MM.1S (cell line): ENCODE data around the gene RNF26.

Experiments
- EZH2 ChIP-seq: fragments of 300-600 bp; sonication (generic); optimal IDR thresholded peaks from 2 replicates; pipeline ENCODE3; 2017; ENCODE audit warnings: low read depth, mild to moderate bottlenecking, antibody characterized with exemption, low read length, mixed read lengths
- EZH2phosphoT487 ChIP-seq: fragments of 300-600 bp; sonication (generic); IDR thresholded peaks from 2 replicates; pipeline ENCODE4 v1.6.1; 2018; ENCODE audit warnings: antibody characterized with exemption, low read length
- TF ChIP-seq, protein P1 (sequence below): fragments of 300-600 bp; sonication (generic); IDR thresholded peaks from 2 replicates; pipeline ENCODE4 v1.5.1; 2016; ENCODE audit warnings: antibody characterized with exemption, low read length, mixed read lengths

DNA sequence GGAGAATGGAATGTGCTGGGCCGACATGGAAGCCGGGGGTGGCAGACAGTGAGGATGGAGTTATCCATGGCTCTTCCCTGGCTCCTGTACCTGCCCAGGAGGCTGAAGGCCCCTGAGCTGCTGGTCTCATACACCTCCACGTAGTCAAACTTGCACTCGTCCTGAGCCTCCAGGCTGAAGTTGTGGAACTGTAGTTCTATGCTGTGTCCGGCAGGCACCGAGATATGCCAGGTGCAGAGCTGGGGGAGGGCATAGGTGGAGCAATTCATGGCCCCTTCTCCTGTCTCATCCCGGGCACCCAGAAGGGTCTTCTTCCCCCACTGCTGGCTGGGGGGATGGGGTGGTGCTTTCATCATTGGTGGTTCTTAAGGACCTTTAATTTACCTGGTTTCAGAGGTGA is 9.4 kb downstream of the RNF26 start:
- TF ChIP-seq, protein P1, sequence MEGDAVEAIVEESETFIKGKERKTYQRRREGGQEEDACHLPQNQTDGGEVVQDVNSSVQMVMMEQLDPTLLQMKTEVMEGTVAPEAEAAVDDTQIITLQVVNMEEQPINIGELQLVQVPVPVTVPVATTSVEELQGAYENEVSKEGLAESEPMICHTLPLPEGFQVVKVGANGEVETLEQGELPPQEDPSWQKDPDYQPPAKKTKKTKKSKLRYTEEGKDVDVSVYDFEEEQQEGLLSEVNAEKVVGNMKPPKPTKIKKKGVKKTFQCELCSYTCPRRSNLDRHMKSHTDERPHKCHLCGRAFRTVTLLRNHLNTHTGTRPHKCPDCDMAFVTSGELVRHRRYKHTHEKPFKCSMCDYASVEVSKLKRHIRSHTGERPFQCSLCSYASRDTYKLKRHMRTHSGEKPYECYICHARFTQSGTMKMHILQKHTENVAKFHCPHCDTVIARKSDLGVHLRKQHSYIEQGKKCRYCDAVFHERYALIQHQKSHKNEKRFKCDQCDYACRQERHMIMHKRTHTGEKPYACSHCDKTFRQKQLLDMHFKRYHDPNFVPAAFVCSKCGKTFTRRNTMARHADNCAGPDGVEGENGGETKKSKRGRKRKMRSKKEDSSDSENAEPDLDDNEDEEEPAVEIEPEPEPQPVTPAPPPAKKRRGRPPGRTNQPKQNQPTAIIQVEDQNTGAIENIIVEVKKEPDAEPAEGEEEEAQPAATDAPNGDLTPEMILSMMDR, result no peak
- no peak for TF ChIP-seq EZH2
- no peak for TF ChIP-seq EZH2phosphoT487
